ENCODE data around the gene UNC119B.

DNA sequence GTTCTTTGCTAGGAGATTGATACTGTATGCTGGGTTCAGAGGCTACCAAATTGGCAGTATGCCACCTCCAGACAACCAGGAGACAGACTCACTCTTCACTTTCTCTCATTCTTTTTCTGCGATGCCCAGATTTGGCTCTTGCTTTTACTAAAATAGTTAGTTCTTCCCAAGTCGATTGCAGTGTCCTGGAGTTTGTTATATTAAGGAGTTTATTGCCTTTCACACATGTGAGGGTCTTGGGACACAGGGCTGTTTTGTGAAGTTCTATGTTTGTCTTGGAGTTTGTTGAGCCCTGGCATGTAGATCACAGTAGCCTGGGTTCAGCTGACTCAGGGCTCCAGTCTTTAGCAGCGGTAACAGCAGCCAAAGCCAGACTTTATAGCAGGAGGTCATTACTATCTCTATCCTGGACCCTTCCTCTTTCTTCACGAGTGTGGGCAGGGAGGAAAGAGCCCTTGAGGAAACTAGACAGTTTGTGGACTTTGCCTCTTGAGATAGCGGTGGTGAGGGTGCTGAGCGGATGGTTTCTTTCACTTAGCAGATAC lies 21.7 kb upstream of the UNC119B start:
- TF ChIP-seq, protein P1, sequence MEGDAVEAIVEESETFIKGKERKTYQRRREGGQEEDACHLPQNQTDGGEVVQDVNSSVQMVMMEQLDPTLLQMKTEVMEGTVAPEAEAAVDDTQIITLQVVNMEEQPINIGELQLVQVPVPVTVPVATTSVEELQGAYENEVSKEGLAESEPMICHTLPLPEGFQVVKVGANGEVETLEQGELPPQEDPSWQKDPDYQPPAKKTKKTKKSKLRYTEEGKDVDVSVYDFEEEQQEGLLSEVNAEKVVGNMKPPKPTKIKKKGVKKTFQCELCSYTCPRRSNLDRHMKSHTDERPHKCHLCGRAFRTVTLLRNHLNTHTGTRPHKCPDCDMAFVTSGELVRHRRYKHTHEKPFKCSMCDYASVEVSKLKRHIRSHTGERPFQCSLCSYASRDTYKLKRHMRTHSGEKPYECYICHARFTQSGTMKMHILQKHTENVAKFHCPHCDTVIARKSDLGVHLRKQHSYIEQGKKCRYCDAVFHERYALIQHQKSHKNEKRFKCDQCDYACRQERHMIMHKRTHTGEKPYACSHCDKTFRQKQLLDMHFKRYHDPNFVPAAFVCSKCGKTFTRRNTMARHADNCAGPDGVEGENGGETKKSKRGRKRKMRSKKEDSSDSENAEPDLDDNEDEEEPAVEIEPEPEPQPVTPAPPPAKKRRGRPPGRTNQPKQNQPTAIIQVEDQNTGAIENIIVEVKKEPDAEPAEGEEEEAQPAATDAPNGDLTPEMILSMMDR (IDR thresholded peaks at IDR 0.05; ENCODE audit: poor library complexity): no peak
- no peak for TF ChIP-seq EZH2 (IDR thresholded peaks at IDR 0.05; ENCODE audit: borderline replicate concordance)
